GM21619 (cell line): Measurements from ENCODE around the gene AURKAIP1.
A peak's percentile ranks its signal among the peaks of the same experiment; 100 is the strongest.
"Not testable (repeated sequence)": the region's sequence is repeated elsewhere in the genome, so short reads cannot be mapped to it uniquely, and the experiment has no call there.

Source experiments
- ATAC-seq: cut with Tn5 transposase; IDR thresholded peaks from one replicate; pipeline ENCODE4 v1.9.1; 2021; ENCODE audit not compliant: unreplicated experiment

Gene AURKAIP1

DNA sequence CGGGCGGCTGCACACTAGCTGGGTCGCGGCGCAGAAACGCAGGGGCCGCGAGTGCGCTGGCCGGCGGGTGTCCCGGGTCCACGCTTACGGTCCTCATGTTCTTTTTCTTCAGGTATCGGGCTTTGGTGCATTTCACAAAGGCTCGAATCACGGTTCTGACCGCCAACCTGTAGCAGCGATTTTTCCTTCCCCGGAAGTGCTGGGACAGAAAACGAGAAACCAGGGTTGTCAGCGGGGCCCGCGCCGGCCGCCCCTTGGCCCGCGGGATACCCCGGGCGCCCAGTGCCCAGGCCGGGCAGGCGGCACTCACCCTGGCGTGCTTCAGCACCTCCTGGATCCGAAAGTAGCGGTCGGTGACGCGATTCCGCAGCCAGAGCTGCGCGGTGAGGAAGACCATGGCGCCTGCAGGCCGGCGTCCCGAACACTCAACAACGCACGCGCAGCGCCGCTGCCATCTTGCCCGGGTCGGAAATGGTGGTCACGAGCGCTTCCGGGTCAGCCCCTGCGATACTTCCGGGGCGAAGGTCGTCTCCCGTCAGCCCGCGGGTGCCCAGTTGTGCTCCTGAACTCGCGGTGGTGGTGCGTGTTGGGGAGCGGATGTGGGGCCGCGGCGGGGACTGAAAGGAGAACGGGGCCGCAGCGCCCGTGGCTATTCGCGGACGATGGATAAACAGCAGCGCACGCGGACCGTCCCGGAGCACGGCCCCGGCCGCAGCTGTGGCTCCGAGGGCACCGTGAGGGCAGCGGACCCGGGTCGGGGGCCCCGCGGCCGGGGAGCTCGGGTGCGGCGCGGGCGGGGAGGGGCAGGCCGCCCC is 32.0 kb upstream of the AURKAIP1 start, which contains the start of gene MRPL20:
Gene MRPL20, minus strand, starts transcription at position 473 of the 815 bp plus-strand sequence. Its CDS starts 76 bp downstream, at position 397.
- ATAC-seq: peak; percentile 88

GRCh38 chr1:1406101-1406820 is 31.3 kb upstream of the AURKAIP1 start:
- no peak for ATAC-seq

DNA sequence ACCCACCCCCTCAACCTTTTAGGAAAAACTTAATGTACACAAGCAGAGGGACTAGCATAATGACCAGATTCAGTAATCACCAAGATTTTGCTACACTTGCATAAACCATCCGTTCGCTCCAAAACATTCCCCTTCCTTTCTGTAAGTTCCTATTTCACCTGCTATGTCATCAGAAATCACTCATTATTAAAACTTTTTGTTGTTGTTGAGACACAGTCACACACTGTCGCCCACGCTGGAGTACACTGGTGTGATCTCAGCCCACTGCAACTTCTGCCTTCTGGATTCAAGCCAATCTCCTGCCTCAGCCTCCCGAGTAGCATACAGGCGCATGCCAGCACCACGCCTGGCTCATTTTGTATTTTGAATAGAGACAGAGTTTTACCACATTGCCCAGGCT is 28.6 kb upstream of the AURKAIP1 start:
- ATAC-seq: no peak

DNA sequence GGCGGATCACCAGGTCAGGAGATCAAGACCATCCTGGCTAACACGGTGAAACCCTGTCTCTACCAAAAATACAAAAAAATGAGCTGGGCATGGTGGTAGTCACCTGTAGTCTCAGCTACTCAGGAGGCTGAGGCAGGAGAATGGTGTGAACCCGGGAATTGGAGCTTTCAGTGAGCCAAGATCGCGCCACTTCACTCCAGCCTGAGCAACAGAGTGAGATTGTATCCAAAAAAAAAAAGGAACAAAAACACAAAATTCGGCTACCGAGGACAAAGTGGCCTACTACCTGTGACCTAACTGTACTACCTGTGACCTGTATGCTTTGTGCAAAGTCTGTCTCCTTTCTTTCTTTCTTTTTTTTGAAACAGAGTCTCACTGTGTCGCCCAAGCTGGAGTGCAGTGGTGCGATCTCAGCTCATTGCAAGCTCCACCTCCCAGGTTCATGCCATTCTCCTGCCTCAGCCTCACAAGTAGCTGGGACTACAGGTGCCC is 27.9 kb upstream of the AURKAIP1 start:
- ATAC-seq: not testable (repeated sequence)

GRCh38 chr1:1402072-1402900 is 27.3 kb upstream of the AURKAIP1 start:
- ATAC-seq: no peak

GRCh38 chr1:1401457-1402010 is 26.5 kb upstream of the AURKAIP1 start:
- no peak for ATAC-seq

- no peak for ATAC-seq
These were observed 25.8 kb upstream of the AURKAIP1 start for GRCh38 chr1:1400576-1401456.

DNA sequence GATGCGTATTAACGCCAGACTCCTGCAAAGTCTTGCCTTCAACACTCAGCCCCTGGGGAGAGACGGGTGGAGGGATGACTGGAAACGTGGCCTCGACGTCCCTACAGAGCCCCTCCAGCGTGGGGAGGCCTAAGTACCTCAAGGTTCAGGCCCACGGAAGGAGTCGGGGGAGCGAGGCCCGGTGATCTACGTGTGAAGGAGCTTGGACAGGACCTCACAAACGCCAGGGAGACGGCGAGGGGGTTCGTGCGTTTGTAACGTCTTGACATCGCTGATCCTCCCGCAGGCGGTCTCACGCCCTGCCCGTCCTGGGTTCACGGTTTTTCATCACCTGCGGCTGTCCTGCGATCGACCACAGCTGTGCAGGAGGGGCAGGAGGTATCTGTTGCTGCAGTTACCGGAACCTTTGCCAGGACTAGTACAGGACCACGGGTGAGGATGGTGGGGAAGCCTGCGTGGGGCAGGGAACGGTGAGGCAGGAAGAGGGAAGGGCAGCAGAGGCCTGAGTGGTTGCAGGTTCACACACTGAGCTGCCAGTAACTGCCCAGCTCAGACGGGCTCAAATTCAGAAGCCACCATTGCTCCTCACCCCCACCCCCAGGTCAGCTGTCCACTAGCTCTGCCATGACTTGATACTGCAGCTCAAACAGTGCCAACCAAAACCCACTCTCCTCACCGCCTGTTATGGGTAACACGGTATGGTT is 25.0 kb upstream of the AURKAIP1 start:
- peak; percentile 6 for ATAC-seq

DNA sequence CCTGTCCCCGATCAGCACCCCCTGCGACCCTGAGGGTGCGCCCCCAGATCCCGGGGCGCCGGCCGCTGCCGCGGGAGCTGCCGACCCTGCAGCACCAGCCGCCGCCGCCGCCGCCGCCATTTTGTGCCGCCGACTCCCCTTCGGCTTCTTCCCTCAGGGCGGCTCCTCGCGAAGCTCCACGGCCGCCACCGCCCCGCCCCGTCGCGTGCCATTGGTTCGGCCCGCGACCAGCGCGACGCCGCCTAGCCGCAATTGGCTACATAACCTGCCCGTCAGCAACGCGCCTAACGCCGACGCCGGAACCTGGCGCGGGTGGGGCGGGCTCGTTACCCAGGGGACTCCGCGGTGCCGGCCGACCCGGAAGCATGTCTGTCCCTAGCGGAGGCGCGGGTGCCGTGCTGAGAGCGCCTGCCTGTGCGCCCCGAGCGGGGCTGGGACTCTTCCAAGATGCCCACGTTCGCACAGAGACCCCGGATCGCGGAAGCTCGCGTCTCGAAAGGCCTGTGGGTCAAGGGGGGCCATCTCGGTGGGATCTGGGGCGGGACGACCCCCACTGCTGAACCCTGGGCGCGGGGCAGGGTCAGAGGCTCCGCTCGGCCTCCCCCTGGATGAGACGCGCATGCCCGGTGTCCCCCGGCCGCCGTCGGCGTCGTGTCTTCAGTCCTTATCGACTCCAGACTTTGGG is 24.3 kb upstream of the AURKAIP1 start, which contains the start of gene CCNL2:
Gene CCNL2, minus strand, starts transcription at position 149 of the 685 bp plus-strand sequence. Its CDS starts 29 bp downstream, at position 120.
- ATAC-seq: peak; percentile 93

DNA sequence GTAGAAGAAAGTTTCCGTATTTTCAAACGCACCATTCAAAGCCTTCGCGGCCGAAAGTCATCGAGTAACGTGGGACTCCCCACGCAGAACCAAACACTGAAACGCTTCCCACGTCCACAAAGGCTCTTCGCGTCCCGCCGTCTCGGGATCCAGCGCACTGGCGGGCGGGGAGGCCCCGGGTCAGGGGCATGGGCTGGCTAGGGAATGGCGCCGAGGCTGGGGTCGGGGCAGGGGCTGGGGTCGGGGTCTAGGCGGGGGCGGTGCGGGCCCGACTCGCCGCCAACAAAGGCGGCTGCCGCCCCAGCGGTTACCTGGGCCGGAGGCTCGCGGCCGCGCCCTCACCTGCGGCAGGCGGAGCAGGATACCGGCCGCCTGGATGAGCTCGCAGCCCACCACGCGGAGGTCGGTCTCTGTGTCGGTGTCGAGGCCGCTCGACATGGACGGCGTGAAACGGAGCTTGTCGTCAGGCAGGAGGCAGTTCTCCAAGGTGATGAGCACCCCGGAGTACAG is 23.7 kb upstream of the AURKAIP1 start:
- ATAC-seq: no peak

- ATAC-seq: no peak
These were observed 23.0 kb upstream of the AURKAIP1 start for GRCh38 chr1:1397839-1398523.

DNA sequence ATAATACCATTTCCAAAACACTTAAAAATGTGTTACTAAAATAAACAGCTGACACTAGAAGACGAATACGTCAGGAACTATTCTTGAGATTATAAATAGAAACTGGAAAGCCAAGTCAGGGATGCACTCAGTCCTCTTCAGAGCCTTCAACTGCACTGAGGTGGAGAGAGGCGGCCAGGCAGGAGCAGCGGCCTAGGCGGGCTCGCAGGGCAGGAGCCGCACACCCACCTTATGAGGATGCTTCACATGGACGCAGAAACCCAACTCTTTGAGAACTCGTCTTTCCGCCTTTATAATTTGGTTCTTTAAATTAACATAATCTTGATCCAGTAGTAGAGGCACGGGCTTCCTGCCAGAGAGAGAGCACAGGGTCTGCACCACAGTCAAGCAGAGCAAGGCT is 20.2 kb upstream of the AURKAIP1 start:
- no peak for ATAC-seq

DNA sequence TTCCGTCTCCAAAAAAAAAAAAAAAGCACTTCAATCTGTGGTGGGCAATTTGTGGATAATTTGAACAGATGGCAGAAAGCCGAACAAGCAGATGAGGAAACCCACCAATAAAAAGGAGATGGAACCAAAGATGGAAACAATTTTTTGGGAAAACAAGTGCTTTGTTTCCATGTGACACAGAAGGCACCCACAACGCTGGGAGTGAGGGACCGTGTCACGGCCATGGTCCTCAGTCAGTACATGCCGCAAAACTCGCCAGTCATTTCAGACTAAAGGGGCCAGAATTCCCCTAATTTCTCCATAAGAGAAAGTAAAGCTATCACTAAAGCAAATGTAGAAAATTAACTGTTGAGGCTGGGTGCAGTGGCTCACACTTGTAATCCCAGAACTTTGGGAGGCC is 19.1 kb upstream of the AURKAIP1 start:
- no peak for ATAC-seq

- ATAC-seq: no peak
These were observed 18.4 kb upstream of the AURKAIP1 start for GRCh38 chr1:1393428-1393827.

- ATAC-seq: no peak
These were observed 18.0 kb upstream of the AURKAIP1 start for GRCh38 chr1:1393014-1393413.

GRCh38 chr1:1391225-1391624 is 16.2 kb upstream of the AURKAIP1 start:
- ATAC-seq: no peak

GRCh38 chr1:1390675-1391074 is 15.7 kb upstream of the AURKAIP1 start:
- ATAC-seq: no peak

DNA sequence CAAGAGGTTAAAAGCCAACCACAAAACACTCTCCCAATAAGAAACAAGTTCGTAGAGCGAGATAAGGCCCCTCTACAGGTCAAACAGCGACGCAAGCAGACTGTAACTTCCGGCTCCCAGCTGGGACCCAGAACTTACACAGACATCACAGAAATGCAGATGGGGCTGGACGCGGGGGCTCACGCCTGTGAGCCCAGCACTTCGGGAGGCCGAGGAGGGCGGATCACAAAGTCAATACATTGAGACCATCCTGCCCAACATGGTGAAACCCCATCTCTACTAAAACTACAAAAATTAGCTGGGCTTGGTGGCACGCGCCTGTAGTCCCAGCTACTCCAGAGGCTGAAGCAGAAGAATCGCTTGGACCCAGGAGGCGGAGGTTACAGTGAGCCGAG is 13.1 kb upstream of the AURKAIP1 start:
- no peak for ATAC-seq
